ENCODE results near the gene ICE1.

DNA sequence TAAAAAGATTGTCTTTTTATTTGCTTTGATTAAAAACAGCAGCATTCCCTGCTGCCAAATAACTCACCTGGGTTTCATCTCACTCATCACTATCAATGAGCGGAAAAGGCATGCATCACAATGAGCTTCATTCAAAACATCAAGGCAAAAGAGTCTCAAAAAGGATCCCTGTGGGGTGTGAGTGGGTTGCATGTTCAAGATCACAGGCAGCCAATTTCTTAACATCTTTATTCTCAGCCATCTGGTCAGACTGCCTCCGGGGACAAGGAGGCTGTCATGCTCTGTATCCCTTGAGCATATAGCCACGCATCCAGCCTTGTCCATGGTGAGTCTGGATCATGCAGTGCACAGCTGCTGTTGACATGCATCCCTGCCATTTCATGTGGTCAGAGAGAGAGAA lies 117.1 kb downstream of the ICE1 start:
- TF ChIP-seq EZH2 (IDR thresholded peaks at IDR 0.05) (no peak), FOXP2 (optimal IDR thresholded peaks at IDR 0.05; ENCODE audit: control extremely low read depth, extremely low read length, insufficient read depth) (no peak)

All from SK-N-MC (cell line).